Measurements from ENCODE around the gene IHH.

Gene IHH

DNA sequence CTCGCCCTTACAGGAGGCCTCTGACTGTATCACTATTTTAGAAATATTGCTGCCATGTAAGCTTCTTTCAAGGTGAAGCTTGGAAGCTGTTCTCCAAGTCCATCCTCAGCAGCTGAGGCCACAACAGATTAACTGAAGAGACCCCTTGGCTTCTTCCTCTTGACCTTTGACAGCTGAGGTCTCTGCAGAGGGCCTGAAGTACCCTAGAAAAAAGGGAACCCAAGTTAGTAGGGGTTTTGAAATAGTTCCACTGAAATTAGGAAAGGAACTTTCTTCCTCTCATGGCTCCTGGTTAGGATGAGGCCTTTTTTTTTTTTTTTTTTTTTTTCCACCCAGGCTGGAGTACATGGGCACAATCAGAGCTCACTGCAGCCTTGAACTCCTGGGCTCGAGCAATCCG lies 15.5 kb upstream of the IHH start:
- no peak for DNase-seq (ENCODE audit: low read depth)

DNA sequence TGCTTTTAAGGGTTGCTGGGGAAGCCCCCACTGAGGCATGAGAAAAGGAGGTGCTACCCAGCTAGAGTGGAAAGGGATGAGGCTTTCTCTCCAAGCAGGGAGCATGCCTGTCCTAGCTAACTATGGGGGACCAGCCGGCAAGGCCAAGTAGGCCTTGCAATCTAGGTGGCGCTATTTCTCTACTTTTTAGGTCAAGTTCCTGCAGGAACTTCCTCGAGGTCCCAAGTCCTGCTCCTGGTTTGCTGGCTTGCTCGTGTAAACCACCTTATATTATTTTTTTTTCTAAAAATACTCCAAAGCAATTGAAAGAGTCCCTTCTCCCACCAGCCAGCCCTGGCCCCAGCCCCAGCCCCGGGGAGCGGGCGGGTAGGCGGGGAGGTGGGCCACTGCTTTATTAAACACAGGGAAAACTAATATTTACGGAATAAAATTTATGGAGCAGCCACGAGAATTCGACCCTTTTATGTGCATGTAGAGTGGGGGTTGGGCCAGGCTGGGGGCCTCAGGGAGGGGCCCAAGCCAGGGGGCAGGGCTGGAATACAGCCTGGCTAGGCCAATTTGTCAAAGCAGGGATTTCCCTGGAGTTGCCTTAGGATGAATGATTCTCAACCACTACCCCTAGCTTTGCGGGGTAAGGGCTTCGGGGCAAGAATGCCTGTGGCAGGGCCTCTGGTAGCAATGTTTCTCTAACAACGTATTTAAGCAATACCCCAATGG lies 12.8 kb upstream of the IHH start:
- no peak for DNase-seq (ENCODE audit: low read depth)

DNA sequence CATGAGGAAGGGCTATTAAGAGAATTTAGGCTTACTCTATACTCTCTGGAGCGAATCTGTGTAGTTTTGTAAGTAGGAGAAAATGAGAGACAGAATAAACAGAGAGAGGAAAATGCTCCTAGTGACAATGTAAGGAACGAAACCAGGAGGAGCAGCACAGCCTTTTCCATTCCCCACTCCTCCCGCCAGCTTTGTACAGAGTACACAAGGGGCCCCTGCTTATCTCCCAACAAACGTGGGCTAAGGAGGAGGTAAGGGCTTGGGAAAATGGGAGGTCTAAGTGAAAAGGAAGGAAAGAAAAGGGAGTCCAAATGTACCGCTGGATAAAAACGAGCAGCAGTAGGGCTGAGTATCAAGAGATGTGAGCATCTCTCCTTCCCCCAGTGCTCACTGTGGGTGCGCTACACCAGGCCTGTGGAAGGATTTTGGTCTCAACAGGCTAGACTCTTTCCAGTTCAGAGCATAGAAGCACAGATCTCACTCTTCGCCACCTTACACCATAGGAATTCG lies 12.1 kb upstream of the IHH start:
- DNase-seq (ENCODE audit: low read depth): no peak

DNA sequence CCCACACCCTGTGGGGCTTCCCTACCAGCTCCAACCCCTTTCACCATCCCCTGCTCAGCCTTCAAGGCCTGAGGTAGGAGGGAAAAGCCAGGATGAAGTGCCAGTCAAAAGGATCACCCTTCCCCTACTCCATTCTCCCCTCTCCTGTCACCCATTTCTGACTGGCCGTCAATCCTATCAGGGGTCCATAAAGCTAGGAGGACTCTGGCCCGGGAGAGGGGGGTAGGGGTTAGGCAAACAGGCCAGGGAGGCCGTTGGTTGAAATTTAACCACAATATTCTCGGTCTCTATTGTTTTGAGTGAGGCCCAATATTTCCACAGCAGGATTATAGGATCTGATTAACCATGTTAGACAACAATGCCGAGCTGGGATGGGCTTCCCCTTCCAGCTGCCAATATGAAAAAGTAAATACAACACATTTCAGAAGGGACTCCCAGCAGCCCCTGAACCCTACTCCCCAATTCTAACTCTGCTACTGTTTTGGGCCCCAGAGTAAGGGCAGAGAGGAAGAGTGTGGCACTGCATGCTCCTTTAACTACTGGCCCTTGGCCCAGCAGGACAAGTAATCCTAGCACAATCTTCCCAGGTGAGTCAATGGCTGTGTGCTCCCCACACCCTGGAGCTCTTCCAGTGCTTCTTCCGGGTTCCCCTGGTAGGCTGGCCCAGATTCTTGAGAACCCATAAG lies 10.6 kb upstream of the IHH start:
- no peak for DNase-seq (ENCODE audit: low read depth)

DNA sequence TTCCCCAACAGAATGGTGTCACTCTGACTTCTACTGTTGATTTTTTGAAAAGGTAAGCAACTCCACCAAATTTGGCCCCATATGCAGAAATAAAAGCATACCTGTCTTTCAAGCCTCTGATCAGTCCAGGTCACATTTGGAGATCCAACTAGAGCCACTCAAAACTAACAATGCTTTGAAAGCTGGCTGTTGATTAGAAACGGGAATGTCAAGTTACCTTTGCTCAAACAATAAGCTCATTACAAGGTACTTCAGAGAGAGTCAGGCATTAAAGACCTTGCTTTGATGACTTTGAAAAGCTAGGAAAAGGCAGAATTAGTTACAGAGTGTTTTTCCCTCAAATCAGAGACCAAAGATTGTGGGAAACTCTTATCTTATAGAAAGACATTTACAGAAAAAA lies 4.8 kb upstream of the IHH start:
- DNase-seq (ENCODE audit: low read depth): no peak

DNA sequence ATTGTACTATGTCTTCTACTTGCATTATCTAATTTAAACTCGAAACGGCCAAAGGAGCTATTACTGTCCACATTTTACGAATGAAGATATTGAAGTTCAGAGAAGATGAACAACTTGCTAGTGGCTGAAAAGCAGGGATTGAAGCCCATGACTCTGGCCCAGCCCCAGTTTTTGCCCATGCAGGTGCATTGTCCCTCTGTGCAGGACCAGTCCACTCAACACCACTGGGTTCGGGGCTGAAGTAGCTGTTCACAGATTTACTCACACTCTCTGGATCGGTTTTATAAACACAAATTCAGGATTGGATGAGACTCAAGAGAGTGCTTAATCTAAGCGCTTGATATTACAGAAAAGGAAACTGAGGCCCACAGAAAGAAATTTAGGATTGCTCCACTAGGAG lies 1.4 kb upstream of the IHH start:
- DNase-seq (ENCODE audit: low read depth): no peak

DNA sequence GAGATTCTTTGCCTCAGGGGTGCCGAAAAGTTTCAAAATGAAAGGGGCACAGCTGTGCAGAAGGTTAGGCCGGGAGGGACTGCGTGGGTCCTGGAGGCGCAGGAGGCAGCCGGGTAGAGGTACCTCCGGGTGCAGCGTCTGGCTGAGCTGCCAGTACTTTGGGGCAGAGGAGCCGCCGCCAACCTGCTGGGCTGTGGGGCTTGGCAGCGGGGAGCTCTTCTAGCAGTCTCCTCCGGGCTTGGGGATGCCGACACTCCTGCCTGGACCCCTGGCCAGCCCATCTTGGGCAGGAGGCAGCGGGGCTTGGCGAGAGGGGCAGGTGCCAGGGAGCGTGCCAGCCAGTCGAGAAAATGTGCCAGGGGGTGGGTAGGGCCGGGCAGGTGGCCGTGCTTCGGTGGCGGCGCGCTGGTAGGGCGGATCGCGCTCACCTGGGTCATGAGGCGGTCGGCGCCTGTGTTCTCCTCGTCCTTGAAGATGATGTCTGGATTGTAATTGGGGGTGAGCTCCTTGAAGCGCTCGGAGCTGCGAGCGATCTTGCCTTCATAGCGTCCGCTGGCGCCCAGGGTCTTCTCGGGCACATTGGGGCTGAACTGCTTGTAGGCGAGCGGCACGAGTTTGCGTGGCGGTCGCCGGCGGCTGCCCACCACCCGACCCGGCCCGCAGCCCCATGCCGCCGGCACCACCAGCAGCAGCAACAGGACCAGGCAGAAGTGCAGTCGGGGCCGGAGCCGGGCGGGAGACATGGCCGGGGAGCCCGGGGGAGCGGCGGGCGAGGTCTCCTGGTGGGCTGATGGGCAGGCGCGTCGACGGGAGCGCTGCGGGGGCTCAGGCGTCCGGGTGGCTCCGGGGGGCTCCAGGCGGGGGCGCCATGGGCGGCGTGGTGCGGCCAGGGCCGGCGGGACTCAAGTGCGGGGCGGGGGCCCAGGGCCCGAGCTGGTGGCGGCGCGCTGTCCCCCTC lies 717 bp downstream of the IHH start:
- no peak for DNase-seq (ENCODE audit: low read depth)

DNA sequence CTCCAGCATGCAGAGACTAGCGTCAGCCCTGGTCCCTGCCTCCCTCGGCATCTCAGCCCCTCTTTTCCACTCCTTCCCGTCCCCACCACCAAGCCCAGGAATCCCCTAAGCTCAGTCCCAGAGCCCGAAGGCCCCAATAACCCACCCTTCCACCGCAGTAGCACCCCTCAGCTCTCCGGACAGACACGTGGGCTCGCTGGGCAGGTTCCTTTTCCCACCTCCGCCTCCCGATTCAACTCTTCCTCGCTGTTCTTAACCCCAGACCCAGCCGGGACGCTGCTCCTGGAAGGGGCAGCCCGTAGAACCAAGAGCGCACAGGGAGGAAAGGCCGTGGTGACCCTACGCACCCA lies 1.4 kb downstream of the IHH start:
- DNase-seq (ENCODE audit: low read depth): no peak

DNA sequence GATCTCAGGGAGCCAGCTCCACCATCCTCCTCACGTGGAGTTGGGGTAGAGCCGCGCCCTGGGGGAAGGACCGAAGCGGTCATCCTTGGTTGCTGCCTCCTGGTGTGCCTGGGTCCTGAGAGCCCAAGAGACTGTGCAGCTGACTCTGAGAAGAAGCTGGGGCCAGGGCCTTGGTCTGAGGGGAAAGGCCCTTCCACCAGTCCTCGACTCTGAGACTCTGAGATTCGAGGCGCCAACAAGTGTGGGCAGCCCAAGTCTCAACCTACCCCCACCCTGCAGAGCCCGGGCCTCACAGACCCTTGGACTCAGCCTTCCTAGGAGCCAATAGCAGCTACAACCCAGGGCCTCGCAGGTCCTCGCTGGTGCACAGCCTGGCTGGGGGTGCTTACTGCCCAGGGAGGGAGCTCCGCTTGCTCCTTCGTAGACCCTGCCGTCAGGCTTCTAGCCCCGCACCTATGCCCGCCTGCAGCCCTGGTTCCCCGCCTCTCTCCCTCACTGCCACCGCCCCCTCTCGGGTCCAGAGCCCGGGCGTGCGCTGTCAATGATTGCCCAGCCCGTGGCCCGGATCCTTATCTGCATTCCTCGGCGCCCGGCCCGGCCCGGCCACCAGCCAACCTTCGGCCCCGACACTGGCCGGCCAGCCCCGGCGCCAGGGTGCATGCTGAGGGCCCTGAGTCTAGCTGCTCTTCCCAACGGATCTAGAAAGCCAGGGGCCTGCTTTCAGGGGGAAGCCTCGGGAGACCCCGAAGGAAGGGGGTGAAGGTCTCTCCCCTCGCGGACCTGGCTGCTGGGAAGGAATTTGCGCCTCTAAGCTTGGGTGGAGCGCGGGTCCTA lies 2.0 kb downstream of the IHH start:
- DNase-seq (ENCODE audit: low read depth): no peak

DNA sequence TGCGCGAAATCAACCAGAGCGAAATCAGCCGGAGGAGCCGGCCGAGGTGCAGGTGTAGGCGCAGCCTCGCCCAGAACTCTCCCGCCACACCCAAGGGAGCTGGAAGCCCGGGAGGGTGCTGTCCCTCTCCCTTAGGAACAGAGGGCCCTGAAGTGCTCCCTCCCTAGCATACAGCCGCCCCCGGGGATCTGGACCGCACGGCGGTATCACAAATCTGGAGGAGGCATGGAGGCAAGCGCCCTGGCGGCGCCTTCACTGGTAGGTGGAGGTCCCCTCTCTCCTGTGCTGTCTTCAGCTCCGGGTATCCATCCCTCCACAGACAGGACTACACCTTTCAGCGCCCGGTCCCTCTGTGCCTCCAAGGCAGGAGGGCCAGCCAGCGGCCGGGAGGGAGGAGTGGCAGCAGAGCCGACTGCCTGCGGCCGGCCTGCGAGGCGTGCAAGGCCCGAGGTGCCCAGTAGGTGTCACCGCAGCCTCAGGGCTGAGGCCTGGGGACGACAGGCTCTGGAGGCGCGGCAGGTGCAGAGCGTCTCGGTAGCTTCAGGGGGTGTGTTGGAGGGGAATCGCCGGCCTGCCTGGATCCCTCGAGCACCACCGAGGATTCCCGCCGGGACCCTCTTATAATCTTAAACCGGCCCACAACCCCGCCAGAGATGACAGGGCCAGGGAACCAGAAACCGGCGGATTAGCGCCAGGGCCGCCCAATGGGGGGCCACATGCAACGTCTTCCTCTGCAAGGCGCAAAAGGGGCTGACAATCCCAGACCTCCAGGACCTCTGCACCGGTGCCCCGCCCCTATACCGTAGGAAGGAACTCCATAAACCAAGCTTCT lies 2.8 kb downstream of the IHH start:
- peak; percentile 58 for DNase-seq (ENCODE audit: low read depth)

DNA sequence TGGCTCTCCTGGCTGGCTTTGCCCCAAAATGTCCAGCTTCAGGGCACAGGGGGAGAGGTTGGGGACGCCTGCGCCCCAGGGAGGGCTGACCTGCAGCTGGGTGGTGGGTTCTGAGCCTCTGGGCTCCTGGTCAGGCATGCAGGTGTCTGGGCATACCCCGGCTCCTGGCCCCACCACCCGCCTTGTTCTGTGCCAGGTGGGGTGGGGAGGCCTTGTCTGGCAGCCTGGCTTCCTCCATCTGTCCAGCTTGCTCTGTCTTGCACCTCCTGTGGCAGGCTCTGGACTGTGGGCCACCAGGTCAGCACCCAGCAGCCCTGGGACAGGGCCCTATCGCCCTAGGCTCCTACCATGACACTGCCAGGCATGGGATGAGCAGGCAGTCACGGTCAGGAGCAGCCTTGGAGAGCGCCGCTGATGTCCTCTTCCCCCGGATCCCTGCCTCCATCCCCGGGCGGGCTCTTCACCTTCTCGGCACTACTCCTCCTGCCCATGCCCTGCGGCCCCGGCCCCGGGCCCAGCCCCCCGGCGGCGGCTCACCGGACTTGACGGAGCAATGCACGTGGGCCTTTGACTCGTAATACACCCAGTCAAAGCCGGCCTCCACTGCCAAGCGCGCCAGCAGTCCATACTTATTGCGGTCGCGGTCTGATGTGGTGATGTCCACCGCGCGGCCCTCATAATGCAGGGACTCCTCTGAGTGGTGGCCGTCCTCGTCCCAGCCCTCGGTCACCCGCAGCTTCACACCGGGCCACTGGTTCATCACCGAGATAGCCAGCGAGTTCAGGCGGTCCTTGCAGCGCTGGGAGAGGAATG lies 3.6 kb downstream of the IHH start:
- DNase-seq (ENCODE audit: low read depth): no peak

DNA sequence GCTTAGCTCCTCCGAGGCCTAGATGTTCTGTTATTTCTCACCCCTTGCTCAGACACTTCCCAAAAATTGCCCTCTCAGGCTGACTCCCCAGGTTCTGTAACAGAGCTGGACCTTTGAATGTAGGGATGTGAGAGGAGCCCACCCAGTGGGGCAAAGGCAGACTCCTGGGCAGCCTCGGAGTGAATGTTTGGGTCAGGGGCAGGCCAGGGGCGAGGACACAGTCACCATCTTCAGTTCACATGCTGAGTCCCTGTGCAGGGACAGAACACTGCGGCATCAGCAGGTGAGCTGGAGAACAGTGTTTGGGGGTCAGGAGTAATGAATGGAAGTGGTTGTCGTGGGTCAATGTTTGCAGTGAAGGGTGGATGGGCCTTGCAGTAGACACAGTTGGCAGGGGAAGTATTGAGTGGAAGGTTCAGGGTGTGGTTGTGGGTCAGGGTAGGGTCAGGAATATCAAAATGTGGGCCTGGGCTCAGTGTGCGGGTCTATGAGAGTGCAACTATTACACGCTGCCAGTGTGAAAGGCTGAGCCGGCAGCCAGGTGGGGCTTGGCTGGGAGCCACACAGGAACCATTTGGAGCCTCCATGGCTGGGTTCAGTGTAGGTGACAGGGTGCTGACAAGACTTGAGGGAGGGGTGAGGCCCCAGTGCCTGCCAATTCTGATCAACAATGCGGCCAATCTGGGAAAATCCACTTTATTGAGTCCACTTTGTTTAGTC lies 4.4 kb downstream of the IHH start:
- no peak for DNase-seq (ENCODE audit: low read depth)

DNA sequence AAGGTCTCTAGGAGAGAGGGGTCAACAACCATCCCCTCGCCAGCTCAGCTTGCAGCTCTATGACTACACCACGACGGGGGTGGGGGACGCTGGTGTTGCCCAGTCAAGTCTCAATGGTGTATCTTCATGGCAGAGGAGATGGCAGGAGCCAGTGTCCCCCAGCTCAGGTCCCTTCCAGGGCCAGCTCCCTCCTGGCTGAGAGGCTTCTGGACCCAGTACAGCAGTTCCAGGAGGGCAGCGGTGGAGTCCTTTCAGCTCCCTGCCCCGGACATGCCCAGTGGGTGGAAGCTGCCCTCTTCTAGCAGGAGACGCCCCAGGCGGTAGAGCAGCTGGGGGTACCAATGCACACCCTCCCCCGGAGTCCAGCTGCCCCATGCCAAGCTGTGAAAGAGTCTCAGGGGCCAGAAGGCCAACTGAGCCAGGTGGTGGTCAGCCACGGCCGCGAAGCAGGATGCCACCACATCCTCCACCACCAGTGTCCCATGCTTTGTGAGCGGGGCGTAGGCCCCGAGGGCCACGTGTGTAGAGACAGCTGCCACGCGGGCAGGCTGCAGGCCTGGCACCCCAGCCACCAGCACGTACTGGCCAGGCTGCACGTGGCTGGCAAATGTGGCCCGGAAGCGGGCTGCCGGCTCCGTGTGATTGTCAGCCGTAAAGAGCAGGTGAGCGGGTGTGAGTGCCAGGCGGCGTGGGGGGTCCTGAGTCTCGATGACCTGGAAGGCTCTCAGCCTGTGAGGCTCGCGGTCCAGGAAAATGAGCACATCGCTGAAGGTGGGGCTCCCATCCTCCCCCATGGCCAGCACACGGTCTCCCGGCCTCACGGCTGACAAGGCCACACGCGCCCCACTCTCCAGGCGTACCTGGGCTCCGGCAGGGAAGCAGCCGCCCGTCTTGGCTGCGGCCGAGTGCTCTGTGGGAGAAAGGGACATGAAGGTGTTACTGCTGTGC lies 5.5 kb downstream of the IHH start:
- DNase-seq (ENCODE audit: low read depth): no peak

DNA sequence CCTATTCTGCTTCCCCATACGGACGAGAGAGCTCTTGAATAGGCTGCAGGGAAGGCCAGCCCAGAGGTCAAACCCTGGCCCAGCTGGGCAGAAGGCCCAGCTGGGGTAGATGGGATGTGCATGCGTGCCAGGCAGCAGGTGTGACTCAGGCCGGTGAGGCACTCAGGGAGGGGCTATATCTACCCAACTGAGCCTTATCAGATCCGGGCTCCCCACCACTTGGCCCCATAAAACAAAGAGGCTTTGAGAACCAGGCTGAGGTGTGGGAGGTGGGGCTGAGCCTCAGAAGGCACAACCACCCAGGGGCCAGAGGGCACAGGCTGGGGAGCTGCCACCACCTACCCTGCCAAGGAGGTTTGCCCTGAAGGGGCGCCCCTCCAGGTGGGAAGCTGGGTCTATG lies 11.4 kb downstream of the IHH start:
- no peak for DNase-seq (ENCODE audit: low read depth)

DNA sequence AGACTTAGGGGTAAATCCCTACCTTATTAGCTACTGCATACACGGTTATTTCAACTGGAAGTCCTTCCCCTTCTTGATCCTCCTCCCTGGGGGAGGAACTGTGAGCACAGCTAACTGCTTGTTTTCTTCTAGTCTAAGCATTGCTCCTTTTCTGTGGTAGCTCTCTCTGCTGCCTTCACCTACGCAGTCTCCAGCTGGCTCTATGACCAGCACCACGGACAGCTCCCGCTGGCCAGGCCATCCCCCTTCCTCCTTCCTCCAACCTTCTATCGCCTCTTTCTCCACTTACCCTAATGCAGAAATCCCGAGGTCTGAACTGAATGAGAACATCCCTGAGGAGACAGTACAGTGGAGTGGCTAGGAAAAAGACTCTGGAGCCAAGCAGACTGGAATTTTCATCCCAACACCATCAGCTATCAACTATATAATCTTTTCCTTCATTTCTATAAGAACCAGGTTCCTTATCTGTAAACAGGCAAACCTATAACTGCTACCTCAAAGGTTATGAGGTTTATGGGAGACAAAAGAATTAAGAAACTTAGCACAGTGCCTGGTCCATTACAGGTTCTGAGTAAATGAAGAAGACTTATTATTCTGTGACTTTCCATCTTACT lies 14.7 kb downstream of the IHH start:
- no peak for DNase-seq (ENCODE audit: low read depth)

DNA sequence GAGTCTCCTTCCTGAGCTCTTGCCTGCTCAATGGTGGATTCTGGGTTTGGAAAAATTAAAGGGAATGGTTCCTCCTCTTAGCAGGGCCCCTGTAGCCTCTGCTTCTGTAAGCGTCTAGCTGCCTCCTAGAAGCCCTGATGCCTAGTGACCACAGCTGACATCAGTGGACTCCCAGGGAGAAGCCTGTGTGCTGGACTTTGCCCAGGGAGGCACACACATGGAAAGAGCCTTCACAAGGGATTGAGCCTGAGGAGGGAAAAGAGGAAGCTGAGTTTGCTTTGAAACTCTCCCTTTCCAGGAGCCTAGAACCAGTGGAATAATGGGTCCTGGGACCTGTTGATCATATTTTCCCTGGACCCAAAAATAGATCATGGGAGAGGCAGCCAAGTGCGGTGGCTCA lies 18.0 kb downstream of the IHH start:
- no peak for DNase-seq (ENCODE audit: low read depth)

DNA sequence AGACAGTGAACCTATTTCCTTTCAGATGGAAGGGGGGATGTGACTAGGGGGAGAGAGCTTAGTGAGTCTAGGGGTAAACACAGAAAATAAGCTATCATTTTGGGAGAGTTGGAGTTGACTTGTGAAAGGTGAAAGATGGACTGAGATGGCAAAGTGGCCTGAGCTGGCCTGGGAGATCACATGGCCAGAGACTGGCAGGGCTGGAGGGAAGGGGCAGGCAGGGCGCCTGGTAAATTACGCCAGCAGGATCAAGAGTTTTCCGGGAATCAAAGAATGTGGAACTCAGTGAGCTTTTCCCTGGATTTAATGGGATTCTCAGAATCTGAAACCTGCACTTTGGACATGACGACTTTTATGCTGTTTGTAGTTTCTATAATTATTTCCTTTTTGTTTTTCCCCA lies 18.6 kb downstream of the IHH start:
- no peak for DNase-seq (ENCODE audit: low read depth)

DNA sequence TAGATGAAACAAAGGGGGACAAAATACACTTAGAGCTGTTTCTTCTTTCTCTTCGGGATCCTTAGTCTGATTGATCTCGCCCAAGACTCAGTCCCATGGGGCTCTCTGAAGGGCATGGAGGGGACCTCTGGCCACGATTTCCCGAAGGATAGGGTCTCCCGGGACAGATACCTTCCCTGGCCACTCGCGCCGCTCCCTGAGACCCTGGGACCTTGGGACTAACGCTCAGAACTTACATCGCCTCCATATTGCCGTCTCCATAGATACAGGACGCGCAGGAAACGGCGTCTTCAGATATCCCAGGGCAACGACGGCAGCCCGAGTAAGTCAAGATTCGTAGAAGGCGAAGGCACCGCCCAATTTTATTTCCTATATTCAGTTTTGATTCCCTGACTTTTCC lies 19.5 kb downstream of the IHH start, which contains the start of gene CFAP65:
CFAP65 (minus strand) TSS at position 265 of the 400 bp plus-strand sequence. CDS start 2,468 bp downstream, outside the sequence.
- no peak for DNase-seq (ENCODE audit: low read depth)

All from activated gamma-delta T cell treated with anti-CD3 and anti-CD28 coated beads, Interleukin-2, amount 50 U/mL, for 16 hours (primary cell).